ENCODE results near the gene CDH4.

GRCh38 chr20:61848851-61849250 lies 596.8 kb downstream of the CDH4 start:
- no peak for TF ChIP-seq CTCF (IDR thresholded peaks at IDR 0.05; ENCODE audit: borderline replicate concordance, extremely low read depth, low read length, poor library complexity, severe bottlenecking)
- TF ChIP-seq EZH2 (IDR thresholded peaks at IDR 0.05; ENCODE audit: borderline replicate concordance, low read depth, low read length, severe bottlenecking): no peak
